ENCODE data around the gene CD226.

The CD226 gene

DNA sequence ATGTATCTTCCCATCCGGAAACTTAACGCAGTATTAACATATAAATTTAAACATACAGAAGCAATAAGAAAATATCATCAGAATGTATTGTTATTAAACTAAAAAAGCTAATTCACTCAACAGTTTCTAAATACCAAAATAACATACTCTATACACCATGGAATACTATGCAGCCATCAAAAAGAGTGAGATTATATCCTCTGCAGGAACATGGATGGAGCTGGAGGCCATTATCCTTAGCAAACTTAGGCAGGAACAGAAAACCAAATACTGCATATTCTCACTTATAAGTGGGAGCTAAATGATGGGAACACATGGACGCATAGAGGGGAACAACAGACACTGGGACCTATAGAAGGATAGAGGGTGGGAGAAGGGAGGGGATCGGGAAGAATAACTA, 127.1 kb downstream of the CD226 start:
- H3K79me2 ChIP-seq (ENCODE audit: low read length): no peaks in the 10 kb centered on the region
- H2AFZ ChIP-seq (ENCODE audit: low read depth, low read length): no peak overlapping the region
- peaks cover 3% of the 10 kb centered on the region for H3K36me3 ChIP-seq (replicated peaks; ENCODE audit: low read depth, low read length)
- H3K27ac ChIP-seq (ENCODE audit: low read length): no peak overlapping the region
- peaks cover 5% of the 10 kb centered on the region; the same call in 1 of the 2 replicates for H3K9me3 ChIP-seq (ENCODE audit: insufficient read depth, low read length)
- no peak overlapping the region for H3K4me2 ChIP-seq (ENCODE audit: low read length)
- peaks cover 6% of the 10 kb centered on the region for H3K4me1 ChIP-seq (ENCODE audit: low read length)
- no peak overlapping the region for H3K9ac ChIP-seq (ENCODE audit: low read length)
- no peaks in the 10 kb centered on the region for H4K20me1 ChIP-seq (ENCODE audit: insufficient read depth, low read length)
- TF ChIP-seq, protein P1, sequence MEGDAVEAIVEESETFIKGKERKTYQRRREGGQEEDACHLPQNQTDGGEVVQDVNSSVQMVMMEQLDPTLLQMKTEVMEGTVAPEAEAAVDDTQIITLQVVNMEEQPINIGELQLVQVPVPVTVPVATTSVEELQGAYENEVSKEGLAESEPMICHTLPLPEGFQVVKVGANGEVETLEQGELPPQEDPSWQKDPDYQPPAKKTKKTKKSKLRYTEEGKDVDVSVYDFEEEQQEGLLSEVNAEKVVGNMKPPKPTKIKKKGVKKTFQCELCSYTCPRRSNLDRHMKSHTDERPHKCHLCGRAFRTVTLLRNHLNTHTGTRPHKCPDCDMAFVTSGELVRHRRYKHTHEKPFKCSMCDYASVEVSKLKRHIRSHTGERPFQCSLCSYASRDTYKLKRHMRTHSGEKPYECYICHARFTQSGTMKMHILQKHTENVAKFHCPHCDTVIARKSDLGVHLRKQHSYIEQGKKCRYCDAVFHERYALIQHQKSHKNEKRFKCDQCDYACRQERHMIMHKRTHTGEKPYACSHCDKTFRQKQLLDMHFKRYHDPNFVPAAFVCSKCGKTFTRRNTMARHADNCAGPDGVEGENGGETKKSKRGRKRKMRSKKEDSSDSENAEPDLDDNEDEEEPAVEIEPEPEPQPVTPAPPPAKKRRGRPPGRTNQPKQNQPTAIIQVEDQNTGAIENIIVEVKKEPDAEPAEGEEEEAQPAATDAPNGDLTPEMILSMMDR (IDR thresholded peaks at IDR 0.05; ENCODE audit: low read depth, low read length): no peak
- TF ChIP-seq EZH2phosphoT487 (IDR thresholded peaks at IDR 0.05; ENCODE audit: low read depth): no peak
- no peak overlapping the region for H3K4me3 ChIP-seq (ENCODE audit: low read length)
- no peaks in the 10 kb centered on the region for H3K27me3 ChIP-seq (ENCODE audit: low read depth, low read length)

DNA sequence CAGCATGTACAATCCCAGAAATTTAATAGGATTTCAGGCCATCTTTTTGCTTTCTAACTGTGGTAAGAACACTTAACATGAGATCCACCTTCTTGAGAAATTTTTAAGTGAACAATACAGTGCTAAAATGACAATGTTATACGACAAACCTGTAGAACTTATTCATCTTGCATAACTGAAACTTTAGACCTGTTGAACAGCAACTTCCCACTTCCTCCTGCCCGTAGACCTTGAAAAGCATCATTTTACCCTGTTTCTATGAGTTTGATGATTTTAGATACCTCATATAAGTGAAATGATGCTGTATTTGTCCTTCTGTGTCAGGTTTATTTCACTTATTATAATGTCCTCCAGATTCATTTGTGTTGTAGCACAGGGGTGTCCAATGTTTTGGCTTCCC, 128.2 kb downstream of the CD226 start:
- no peaks in the 10 kb centered on the region for H3K27me3 ChIP-seq (ENCODE audit: low read depth, low read length)
- no peak overlapping the region for H3K4me3 ChIP-seq (ENCODE audit: low read length)
- no peak overlapping the region for H3K9ac ChIP-seq (ENCODE audit: low read length)
- peaks cover 5% of the 10 kb centered on the region; the same call in 1 of the 2 replicates for H3K9me3 ChIP-seq (ENCODE audit: insufficient read depth, low read length)
- H3K79me2 ChIP-seq (ENCODE audit: low read length): no peaks in the 10 kb centered on the region
- no peak overlapping the region for H2AFZ ChIP-seq (ENCODE audit: low read depth, low read length)
- H3K4me1 ChIP-seq (ENCODE audit: low read length): peaks cover 10% of the 10 kb centered on the region
- H3K4me2 ChIP-seq (ENCODE audit: low read length): no peak overlapping the region
- H4K20me1 ChIP-seq (ENCODE audit: insufficient read depth, low read length): no peaks in the 10 kb centered on the region
- no peak overlapping the region for H3K27ac ChIP-seq (ENCODE audit: low read length)
- peaks cover 3% of the 10 kb centered on the region for H3K36me3 ChIP-seq (replicated peaks; ENCODE audit: low read depth, low read length)
- TF ChIP-seq EZH2phosphoT487 (IDR thresholded peaks at IDR 0.05; ENCODE audit: low read depth): no peak
- TF ChIP-seq, protein P1 (IDR thresholded peaks at IDR 0.05; ENCODE audit: low read depth, low read length): no peak

DNA sequence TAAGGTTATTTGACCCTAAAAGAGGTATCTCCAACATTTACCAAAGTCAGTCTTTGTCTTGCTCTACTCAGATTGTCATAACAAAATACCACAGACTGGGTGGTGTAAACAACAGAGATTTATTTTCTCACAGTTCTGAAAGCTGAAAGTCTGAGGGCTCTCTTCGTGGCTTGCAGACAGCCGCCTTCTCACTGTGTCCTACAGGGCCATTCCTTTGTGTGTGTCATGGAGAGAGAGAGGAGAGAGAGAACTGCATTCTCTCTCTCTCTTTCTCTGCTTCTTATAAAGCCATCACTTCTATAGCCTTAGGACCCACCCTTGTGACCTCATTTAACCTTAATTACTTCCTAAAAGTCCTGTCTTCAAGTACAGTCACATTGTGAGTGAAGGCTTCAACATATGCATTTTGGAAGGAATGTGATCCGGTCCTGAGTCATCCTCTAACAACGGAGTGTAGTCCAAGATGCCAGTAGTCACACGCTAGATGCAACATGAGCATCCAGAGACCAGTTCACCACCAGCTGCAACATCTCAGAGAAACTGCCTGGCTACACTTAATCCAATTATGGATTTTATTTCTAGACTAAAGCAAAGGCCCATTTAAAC, 130.2 kb downstream of the CD226 start:
- H2AFZ ChIP-seq (ENCODE audit: low read depth, low read length): no peak overlapping the region
- no peak overlapping the region for H3K4me3 ChIP-seq (ENCODE audit: low read length)
- peaks cover 5% of the 10 kb centered on the region; the same call in 1 of the 2 replicates for H3K9me3 ChIP-seq (ENCODE audit: insufficient read depth, low read length)
- H3K27ac ChIP-seq (ENCODE audit: low read length): no peak overlapping the region
- TF ChIP-seq EZH2phosphoT487 (IDR thresholded peaks at IDR 0.05; ENCODE audit: low read depth): no peak
- TF ChIP-seq, protein P1 (IDR thresholded peaks at IDR 0.05; ENCODE audit: low read depth, low read length): no peak
- H4K20me1 ChIP-seq (ENCODE audit: insufficient read depth, low read length): no peaks in the 10 kb centered on the region
- H3K4me2 ChIP-seq (ENCODE audit: low read length): no peak overlapping the region
- peaks cover 10% of the 10 kb centered on the region for H3K4me1 ChIP-seq (ENCODE audit: low read length)
- no peak overlapping the region for H3K9ac ChIP-seq (ENCODE audit: low read length)
- no peaks in the 10 kb centered on the region for H3K79me2 ChIP-seq (ENCODE audit: low read length)
- no peaks in the 10 kb centered on the region for H3K27me3 ChIP-seq (ENCODE audit: low read depth, low read length)
- peaks cover 3% of the 10 kb centered on the region for H3K36me3 ChIP-seq (replicated peaks; ENCODE audit: low read depth, low read length)

DNA sequence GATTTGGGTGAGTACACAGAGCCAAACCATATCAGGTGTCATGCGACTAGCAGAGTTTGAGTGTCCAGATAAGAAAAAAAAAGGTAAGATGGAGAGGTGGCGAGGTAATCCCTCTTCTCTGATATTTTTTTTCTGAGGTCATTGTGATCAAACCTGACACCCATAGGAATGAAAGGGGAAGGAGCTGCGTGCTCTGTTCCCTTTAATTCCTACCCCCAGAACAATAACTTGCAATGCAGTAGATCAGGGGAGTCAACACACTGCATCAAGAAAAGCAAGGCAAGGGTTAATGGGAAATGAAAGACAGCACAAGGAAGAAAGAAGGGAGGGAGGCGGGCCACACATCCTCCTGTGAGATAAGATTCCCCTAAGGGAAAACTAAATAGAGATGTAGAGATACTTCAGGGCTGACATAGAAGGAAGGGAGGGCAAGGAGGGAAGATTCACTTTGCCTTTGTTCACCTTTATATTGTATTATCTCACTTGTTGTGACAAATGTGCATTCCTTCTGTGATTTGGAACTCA, 132.8 kb downstream of the CD226 start:
- no peaks in the 10 kb centered on the region for H3K36me3 ChIP-seq (replicated peaks; ENCODE audit: low read depth, low read length)
- no peak overlapping the region for H3K9ac ChIP-seq (ENCODE audit: low read length)
- H3K27me3 ChIP-seq (ENCODE audit: low read depth, low read length): no peaks in the 10 kb centered on the region
- no peaks in the 10 kb centered on the region for H4K20me1 ChIP-seq (ENCODE audit: insufficient read depth, low read length)
- H3K4me3 ChIP-seq (ENCODE audit: low read length): no peak overlapping the region
- H2AFZ ChIP-seq (ENCODE audit: low read depth, low read length): no peak overlapping the region
- H3K4me1 ChIP-seq (ENCODE audit: low read length): peaks cover 10% of the 10 kb centered on the region
- no peak for TF ChIP-seq EZH2phosphoT487 (IDR thresholded peaks at IDR 0.05; ENCODE audit: low read depth)
- TF ChIP-seq, protein P1 (IDR thresholded peaks at IDR 0.05; ENCODE audit: low read depth, low read length): no peak
- H3K9me3 ChIP-seq (ENCODE audit: insufficient read depth, low read length): peaks cover 1% of the 10 kb centered on the region; the same call in 1 of the 2 replicates
- no peak overlapping the region for H3K4me2 ChIP-seq (ENCODE audit: low read length)
- no peaks in the 10 kb centered on the region for H3K79me2 ChIP-seq (ENCODE audit: low read length)
- no peak overlapping the region for H3K27ac ChIP-seq (ENCODE audit: low read length)

Data from OCI-LY3 (cell line).